Measurements from ENCODE around the gene RABGGTA.

DNA sequence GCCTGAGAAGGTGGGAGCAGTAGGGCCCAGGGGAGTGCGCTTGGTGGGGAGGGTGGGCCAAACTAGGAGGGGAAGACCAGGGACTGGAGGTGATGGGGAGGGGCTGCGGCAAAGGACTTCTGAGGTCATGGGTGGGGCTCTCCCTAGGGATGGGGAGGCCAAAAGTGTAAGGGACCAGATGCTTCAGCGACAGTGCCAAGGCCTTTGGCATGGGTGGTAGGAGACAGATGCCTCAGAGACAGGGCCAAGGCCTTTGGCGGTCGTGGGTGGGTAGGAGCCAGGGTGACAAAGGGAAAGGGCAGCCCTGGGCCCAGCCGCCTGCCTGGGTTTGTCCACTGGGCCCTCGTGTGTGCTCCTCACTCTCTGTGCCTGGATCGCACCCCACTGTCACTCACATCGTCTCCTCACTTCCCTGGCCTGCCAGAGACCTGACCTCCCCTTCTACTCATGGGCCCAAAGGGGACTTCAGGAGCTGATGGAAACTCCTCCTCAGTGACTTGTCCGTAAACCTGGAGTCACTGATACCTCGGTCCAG is 13.2 kb upstream of the RABGGTA start:
- TF ChIP-seq POLR2A (IDR thresholded peaks at IDR 0.05), result no peak
- TF ChIP-seq CTCF (IDR thresholded peaks at IDR 0.05 in 4 of 5, conservative IDR thresholded peaks at IDR 0.05 in 1 of 5), result no peak

All from gastrocnemius medialis (tissue), 4 donors.